T-helper 1 cell (primary cell): ENCODE data around the gene DDAH1.

Experiments
- DNase-seq, 5 donors: peaks; one replicate each; pipeline ENCODE4 v3.0.0-alpha.2; 2012 to 2020

The DDAH1 gene

GRCh38 chr1:85295654-85296053 lies 169.3 kb downstream of the DDAH1 start:
- DNase-seq, result no peak

GRCh38 chr1:85295006-85295431 lies 169.9 kb downstream of the DDAH1 start:
- DNase-seq, result no peak

- no peak for DNase-seq
Observed at GRCh38 chr1:85290826-85291225, 174.1 kb downstream of the DDAH1 start.

- DNase-seq, result no peak
Observed at GRCh38 chr1:85289848-85290335, 175.1 kb downstream of the DDAH1 start.

GRCh38 chr1:85289207-85289847 lies 175.6 kb downstream of the DDAH1 start:
- DNase-seq, result no peak

- no peak for DNase-seq
Observed at GRCh38 chr1:85284202-85284601, 180.8 kb downstream of the DDAH1 start.

GRCh38 chr1:85283475-85284199 lies 181.3 kb downstream of the DDAH1 start:
- DNase-seq, result no peak

GRCh38 chr1:85282424-85282823 lies 182.5 kb downstream of the DDAH1 start:
- DNase-seq, result no peak

- no peak for DNase-seq
Observed at GRCh38 chr1:85280636-85281035, 184.3 kb downstream of the DDAH1 start.

- no peak for DNase-seq
Observed at GRCh38 chr1:85279458-85280080, 185.4 kb downstream of the DDAH1 start.

GRCh38 chr1:85278853-85279314 lies 186.1 kb downstream of the DDAH1 start:
- peak in 1 of 5 donors; percentile 79 for DNase-seq

- DNase-seq, result no peak
Observed at GRCh38 chr1:85277802-85278201, 187.2 kb downstream of the DDAH1 start.

GRCh38 chr1:85276978-85277639 lies 187.8 kb downstream of the DDAH1 start:
- no peak for DNase-seq

GRCh38 chr1:85276215-85276977 lies 188.6 kb downstream of the DDAH1 start, which contains the start of gene BCL10:
TSS of gene BCL10 (minus strand) at chr1:85276632. CDS start at chr1:85276352, 280 bp downstream.
- DNase-seq, result peak; percentile 94 to 99 (median 97)

- DNase-seq, result peak in 1 of 5 donors; percentile 19
Observed at GRCh38 chr1:85275701-85276214, 189.2 kb downstream of the DDAH1 start.

GRCh38 chr1:85274969-85275453 lies 189.9 kb downstream of the DDAH1 start:
- no peak for DNase-seq

GRCh38 chr1:85273397-85273796 lies 191.6 kb downstream of the DDAH1 start:
- no peak for DNase-seq

GRCh38 chr1:85268801-85269585 lies 196.0 kb downstream of the DDAH1 start:
- DNase-seq, result no peak
